ENCODE results near the gene DNMT3A.

DNA sequence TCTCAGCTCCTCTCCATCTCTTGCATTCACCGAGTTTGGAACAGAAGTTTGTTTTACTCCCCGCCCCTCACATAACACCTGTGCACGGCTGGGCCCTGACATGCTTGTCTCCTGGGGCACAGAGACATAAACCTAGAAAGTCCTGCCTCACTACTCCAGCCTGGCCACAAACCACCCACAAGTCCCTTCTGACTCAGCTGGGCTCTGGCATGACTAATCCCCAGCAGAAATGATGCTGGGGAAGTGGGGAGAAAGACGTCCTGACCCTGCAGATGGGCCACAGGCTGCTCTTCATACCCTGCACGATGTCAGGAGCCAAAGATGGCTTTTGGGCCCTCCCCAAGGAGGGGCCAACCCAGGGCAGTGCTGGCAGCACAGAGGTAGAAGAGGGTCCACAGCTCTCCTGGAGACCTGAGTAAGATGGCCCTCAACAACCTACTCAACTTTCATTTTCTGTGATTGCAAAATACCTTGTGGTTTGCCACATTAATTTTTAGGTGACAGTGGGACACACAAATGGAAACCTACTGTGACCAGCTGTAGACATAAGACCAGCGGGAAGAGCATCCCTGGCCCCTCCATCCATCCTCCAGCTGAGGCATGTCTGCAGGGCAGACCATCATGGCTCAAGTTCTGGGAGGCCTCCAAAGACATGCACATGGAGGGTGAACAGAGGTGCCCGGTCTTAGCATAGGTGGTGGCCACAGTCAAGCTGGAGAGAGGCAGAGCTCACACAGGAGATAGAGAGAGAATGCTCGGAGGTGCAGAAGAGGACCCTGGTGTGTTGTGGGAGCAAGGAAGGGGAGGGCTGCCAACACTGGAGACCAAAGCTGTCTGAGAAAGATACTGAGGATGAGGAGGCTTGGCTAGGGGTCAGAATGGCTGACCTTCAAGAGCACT lies 40.0 kb downstream of the DNMT3A start:
- TF ChIP-seq EZH2 (IDR thresholded peaks at IDR 0.05; ENCODE audit: low read depth, low read length, severe bottlenecking) (no peak), CEBPB (IDR thresholded peaks at IDR 0.05; ENCODE audit: low read depth, low read length) (no peak), POLR2A (IDR thresholded peaks at IDR 0.05; ENCODE audit: control extremely low read depth in 1 of 2, low read depth in 2 of 2, low read length in 2 of 2) (no peak), RAD21 (IDR thresholded peaks at IDR 0.05 in 1 of 2, conservative IDR thresholded peaks at IDR 0.05 in 1 of 2; ENCODE audit: low read depth in 2 of 2, low read length in 2 of 2) (no peak), CHD1 (IDR thresholded peaks at IDR 0.05; ENCODE audit: low read depth, low read length) (no peak), POLR2AphosphoS5 (IDR thresholded peaks at IDR 0.05; ENCODE audit: low read depth, low read length) (no peak), HDAC6 (IDR thresholded peaks at IDR 0.05; ENCODE audit: low read depth, low read length) (no peak), POU5F1 (IDR thresholded peaks at IDR 0.05; ENCODE audit: low read depth, low read length) (no peak), TAF7 (optimal IDR thresholded peaks at IDR 0.05; ENCODE audit: borderline replicate concordance, low read depth, low read length) (no peak)
- TF ChIP-seq, protein P1, sequence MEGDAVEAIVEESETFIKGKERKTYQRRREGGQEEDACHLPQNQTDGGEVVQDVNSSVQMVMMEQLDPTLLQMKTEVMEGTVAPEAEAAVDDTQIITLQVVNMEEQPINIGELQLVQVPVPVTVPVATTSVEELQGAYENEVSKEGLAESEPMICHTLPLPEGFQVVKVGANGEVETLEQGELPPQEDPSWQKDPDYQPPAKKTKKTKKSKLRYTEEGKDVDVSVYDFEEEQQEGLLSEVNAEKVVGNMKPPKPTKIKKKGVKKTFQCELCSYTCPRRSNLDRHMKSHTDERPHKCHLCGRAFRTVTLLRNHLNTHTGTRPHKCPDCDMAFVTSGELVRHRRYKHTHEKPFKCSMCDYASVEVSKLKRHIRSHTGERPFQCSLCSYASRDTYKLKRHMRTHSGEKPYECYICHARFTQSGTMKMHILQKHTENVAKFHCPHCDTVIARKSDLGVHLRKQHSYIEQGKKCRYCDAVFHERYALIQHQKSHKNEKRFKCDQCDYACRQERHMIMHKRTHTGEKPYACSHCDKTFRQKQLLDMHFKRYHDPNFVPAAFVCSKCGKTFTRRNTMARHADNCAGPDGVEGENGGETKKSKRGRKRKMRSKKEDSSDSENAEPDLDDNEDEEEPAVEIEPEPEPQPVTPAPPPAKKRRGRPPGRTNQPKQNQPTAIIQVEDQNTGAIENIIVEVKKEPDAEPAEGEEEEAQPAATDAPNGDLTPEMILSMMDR (IDR thresholded peaks at IDR 0.05; ENCODE audit: control extremely low read depth in 1 of 3, insufficient read depth in 1 of 3, low read depth in 1 of 3, low read length in 3 of 3) = no peak
- TF ChIP-seq, protein P2, sequence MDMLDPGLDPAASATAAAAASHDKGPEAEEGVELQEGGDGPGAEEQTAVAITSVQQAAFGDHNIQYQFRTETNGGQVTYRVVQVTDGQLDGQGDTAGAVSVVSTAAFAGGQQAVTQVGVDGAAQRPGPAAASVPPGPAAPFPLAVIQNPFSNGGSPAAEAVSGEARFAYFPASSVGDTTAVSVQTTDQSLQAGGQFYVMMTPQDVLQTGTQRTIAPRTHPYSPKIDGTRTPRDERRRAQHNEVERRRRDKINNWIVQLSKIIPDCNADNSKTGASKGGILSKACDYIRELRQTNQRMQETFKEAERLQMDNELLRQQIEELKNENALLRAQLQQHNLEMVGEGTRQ (IDR thresholded peaks at IDR 0.05; ENCODE audit: low read length) = no peak
- TF ChIP-seq, protein P3, sequence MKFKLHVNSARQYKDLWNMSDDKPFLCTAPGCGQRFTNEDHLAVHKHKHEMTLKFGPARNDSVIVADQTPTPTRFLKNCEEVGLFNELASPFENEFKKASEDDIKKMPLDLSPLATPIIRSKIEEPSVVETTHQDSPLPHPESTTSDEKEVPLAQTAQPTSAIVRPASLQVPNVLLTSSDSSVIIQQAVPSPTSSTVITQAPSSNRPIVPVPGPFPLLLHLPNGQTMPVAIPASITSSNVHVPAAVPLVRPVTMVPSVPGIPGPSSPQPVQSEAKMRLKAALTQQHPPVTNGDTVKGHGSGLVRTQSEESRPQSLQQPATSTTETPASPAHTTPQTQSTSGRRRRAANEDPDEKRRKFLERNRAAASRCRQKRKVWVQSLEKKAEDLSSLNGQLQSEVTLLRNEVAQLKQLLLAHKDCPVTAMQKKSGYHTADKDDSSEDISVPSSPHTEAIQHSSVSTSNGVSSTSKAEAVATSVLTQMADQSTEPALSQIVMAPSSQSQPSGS (IDR thresholded peaks at IDR 0.05; ENCODE audit: low read length) = no peak
- TF ChIP-seq, protein P4, sequence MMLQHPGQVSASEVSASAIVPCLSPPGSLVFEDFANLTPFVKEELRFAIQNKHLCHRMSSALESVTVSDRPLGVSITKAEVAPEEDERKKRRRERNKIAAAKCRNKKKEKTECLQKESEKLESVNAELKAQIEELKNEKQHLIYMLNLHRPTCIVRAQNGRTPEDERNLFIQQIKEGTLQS (IDR thresholded peaks at IDR 0.05; ENCODE audit: insufficient read depth, low read depth, low read length) = no peak
